ENCODE results near the gene ZCCHC9.

Gene ZCCHC9

DNA sequence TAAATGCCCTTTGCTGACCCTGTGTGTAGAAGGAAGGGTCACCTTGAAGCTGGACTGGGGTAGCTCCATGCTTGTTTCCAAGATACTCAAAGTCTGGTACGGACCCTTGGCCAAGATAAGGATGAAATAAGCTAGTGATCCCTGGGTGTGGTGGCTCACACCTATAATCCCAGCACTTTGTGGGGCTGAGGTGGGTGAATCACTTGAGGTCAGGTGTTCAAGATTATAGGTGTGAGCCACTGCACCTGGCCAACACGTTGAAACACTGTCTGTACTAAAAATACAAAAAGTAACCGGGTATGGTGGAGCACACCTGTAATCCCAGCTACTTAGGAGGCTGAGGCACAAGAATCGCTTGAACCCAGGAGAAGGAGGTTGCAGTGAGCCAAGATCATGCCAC is 59.3 kb downstream of the ZCCHC9 start:
- DNase-seq (ENCODE audit: low spot score): no peak
- TF ChIP-seq, protein P1, sequence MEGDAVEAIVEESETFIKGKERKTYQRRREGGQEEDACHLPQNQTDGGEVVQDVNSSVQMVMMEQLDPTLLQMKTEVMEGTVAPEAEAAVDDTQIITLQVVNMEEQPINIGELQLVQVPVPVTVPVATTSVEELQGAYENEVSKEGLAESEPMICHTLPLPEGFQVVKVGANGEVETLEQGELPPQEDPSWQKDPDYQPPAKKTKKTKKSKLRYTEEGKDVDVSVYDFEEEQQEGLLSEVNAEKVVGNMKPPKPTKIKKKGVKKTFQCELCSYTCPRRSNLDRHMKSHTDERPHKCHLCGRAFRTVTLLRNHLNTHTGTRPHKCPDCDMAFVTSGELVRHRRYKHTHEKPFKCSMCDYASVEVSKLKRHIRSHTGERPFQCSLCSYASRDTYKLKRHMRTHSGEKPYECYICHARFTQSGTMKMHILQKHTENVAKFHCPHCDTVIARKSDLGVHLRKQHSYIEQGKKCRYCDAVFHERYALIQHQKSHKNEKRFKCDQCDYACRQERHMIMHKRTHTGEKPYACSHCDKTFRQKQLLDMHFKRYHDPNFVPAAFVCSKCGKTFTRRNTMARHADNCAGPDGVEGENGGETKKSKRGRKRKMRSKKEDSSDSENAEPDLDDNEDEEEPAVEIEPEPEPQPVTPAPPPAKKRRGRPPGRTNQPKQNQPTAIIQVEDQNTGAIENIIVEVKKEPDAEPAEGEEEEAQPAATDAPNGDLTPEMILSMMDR (IDR thresholded peaks at IDR 0.05; ENCODE audit: extremely low read depth, insufficient read depth, missing control alignments): no peak
- in situ Hi-C loops (cut with MboI; ENCODE audit: low pct_unique_long_range_greater_than_20kb, low sequenced_read_pairs, unreplicated experiment): no loop called here

- no peak for DNase-seq (ENCODE audit: low spot score)
- in situ Hi-C loops (cut with MboI; ENCODE audit: low pct_unique_long_range_greater_than_20kb, low sequenced_read_pairs, unreplicated experiment): no loop called here
- TF ChIP-seq, protein P1 (IDR thresholded peaks at IDR 0.05; ENCODE audit: extremely low read depth, insufficient read depth, missing control alignments): no peak
Observed at GRCh38 chr5:81361600-81361999, 60.2 kb downstream of the ZCCHC9 start.
